ENCODE results near the gene VSIG8. TPM values are rescaled to one million over a fixed set of nuclear protein-coding genes. Genes with fewer than 3 reads are reported as not detected.

VSIG8 gene
- total RNA-seq, 4 donors from 2014 or later = 0.11 TPM; not detected in 3

DNA sequence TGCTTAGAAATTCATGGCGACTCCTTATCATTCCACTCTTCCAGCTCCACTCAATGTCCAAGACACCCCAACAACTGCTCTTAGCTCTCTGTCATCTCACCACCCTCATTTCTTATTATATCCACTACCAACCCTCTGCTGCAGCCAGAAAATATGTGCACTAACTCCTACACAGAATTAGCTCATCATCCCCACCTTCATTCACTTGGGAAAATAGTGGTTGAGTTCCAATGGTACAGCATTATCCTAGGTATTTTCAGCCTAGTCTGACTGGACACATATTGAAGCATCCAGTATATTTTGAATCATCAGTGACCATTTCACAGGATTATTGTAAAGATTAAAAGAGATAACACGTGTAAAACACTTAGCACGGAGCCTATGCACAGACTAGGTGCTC is 16.7 kb upstream of the VSIG8 start:
- WGBS, 2 donors = 91 to 93% methylated on average over 3 of the region's 3 CpGs
- no peak for TF ChIP-seq POLR2A (IDR thresholded peaks at IDR 0.05)
- TF ChIP-seq, protein P1, sequence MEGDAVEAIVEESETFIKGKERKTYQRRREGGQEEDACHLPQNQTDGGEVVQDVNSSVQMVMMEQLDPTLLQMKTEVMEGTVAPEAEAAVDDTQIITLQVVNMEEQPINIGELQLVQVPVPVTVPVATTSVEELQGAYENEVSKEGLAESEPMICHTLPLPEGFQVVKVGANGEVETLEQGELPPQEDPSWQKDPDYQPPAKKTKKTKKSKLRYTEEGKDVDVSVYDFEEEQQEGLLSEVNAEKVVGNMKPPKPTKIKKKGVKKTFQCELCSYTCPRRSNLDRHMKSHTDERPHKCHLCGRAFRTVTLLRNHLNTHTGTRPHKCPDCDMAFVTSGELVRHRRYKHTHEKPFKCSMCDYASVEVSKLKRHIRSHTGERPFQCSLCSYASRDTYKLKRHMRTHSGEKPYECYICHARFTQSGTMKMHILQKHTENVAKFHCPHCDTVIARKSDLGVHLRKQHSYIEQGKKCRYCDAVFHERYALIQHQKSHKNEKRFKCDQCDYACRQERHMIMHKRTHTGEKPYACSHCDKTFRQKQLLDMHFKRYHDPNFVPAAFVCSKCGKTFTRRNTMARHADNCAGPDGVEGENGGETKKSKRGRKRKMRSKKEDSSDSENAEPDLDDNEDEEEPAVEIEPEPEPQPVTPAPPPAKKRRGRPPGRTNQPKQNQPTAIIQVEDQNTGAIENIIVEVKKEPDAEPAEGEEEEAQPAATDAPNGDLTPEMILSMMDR (IDR thresholded peaks at IDR 0.05) = no peak
- Histone ChIP-seq H3K27ac (no peak overlapping the region), H3K9me3 (no peaks in the 10 kb centered on the region), H3K4me1 (peaks cover 0 to 4% of the 10 kb centered on the region in 2 donors), H3K36me3 (no peaks in the 10 kb centered on the region), H3K27me3 (no peaks in the 10 kb centered on the region), H3K4me3 (replicated peaks in 1 of 3) (no peak overlapping the region)
- DNase-seq = no peak
- intact Hi-C loops (cut with DNase I) = no loop called here

DNA sequence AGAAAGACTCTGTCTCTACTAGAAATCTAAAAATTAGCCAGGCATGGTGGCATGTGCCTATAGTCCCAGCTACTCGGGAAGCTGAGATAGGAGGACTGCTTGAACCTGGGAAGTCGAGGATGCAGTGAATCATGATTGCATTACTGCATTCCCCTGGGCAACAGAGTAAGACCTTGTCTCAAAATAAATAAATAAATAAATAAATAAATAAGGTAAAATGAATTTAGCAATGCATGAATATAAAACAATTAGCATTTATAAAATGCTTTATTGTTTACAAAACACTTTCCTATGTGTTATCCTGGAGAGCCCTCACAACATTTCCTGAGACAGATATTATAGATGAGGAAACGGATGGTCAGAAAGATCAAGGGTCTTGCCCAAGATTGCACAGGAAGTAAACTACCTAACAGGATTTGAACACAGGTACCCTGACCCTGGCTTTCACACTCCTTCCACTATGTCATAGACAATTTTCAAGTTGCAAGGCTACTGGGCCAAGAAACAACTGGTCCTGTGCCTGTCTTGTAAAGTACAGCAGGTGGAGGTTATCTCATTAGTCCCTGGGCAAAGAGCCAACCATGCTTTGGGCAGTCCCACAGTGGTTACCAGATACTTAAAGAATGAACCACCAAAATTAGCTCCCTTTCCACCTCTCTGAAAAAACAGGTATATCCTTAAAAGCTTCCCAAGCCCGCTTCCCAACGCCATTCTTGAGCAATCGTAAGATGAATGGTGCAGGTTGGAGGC is 15.4 kb upstream of the VSIG8 start:
- TF ChIP-seq POLR2A (IDR thresholded peaks at IDR 0.05) = no peak
- TF ChIP-seq, protein P1 (IDR thresholded peaks at IDR 0.05) = no peak
- DNase-seq = no peak
- Histone ChIP-seq H3K27ac (no peak overlapping the region), H3K4me1 (peaks cover 0 to 4% of the 10 kb centered on the region in 2 donors), H3K36me3 (no peaks in the 10 kb centered on the region), H3K4me3 (replicated peaks in 1 of 3) (no peak overlapping the region), H3K9me3 (no peaks in the 10 kb centered on the region), H3K27me3 (no peaks in the 10 kb centered on the region)
- intact Hi-C loops (cut with DNase I) = no loop called here
- 91 to 92% methylated on average over 6 of the region's 6 CpGs for WGBS, 2 donors

DNA sequence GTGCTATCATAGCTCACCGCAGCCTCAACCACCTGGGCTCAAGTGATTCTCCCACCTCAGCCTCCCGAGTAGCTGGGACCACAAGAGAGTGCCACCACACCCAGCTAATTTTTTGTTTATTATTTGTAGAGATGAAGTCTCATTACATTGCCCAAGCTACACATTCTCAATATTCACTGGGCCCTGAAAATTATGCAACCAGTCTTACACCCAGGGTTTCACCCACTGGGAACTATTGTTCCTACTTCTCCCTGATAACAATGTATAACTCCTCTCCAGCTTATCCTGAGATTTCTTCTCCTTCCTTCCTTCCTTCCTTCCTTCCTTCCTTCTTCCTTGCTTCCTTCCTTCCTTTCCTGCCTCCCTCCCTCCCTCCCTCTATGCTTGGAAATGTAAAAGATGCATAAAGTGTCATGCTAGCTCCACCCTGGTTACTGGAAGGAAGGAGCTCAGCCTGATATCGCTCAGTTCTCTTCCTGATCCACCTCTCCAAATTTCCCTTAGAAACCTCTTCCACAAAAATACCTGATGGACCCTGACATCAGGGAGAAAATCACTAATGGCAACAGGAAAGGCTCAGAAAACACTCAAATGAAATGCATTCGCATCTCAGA is 11.2 kb upstream of the VSIG8 start:
- H3K4me3 ChIP-seq (replicated peaks in 1 of 3) = no peak overlapping the region
- 89 to 97% methylated on average over 4 of the region's 4 CpGs for WGBS, 2 donors
- no peak overlapping the region for H3K27ac ChIP-seq
- no peak for DNase-seq
- no peaks in the 10 kb centered on the region for H3K9me3 ChIP-seq
- peaks cover 0 to 18% of the 10 kb centered on the region in 2 donors for H3K4me1 ChIP-seq
- no peaks in the 10 kb centered on the region for H3K27me3 ChIP-seq
- intact Hi-C loops (cut with DNase I) = no loop called here
- no peaks in the 10 kb centered on the region for H3K36me3 ChIP-seq
- TF ChIP-seq, protein P1 (IDR thresholded peaks at IDR 0.05) = no peak

DNA sequence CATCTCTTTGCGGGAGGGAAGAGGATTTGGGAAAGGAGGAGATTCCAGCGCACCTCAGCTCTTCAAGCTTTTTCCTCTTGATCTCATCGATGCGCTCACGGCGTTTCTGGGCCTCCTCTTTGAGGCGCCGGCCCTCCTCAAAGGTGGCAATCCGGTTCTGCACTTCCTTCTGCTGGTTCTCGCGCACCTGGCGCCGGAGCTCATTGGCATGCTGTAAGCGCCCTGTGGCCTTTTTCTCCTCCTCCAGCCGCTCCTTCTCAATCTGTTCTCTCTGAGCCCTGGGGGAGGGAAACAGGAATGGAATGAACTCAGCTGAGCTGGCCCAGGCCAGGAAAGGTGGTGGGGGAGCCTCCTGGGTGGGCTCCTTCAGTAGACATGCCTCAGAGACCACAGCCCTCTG is 10.4 kb upstream of the VSIG8 start:
- no peak for DNase-seq
- H3K9me3 ChIP-seq = no peaks in the 10 kb centered on the region
- 84 to 90% methylated on average over 15 of the region's 15 CpGs for WGBS, 2 donors

More for the DNA sequence above, 10.4 kb upstream of the VSIG8 start:
- Histone ChIP-seq H3K4me1 (peaks cover 6 to 25% of the 10 kb centered on the region in 2 donors), H3K27me3 (no peaks in the 10 kb centered on the region), H3K4me3 (replicated peaks in 1 of 3) (no peak overlapping the region), H3K27ac (no peak overlapping the region), H3K36me3 (no peaks in the 10 kb centered on the region)
- no peak for TF ChIP-seq POLR2A (IDR thresholded peaks at IDR 0.05)
- TF ChIP-seq, protein P1 (IDR thresholded peaks at IDR 0.05) = no peak
- intact Hi-C loops (cut with DNase I) = no loop called here

Measured in thyroid gland (tissue), 4 donors.